Small intestine (tissue), 7 donors: ENCODE results near the gene SP3. TPM values are rescaled to one million over a fixed set of nuclear protein-coding genes. Genes with fewer than 3 reads are reported as not detected.

Experiments
- DNase-seq, 2 donors: peaks; one replicate each; pipeline versions ENCODE4 v3.0.0 to v3.0.0-alpha.2; 2013
- FAIRE-seq: peaks from 2 replicates; lab custom pipeline; 2012; peaks lifted over from hg19 to GRCh38; lab: Jason Lieb, UNC
- H3K27ac ChIP-seq, 3 donors: one replicate each; pipeline ENCODE4 v1.5.1; 2013; ENCODE audit warnings: low read length in 2 of 3, mild to moderate bottlenecking in 2 of 3, control low read depth in 1 of 3, inconsistent platforms in 1 of 3, low read depth in 1 of 3, moderate library complexity in 1 of 3
- H3K27me3 ChIP-seq, 3 donors: one replicate each; pipeline ENCODE4 v1.6.1; 2013; ENCODE audit warnings: low read length in 3 of 3, inconsistent platforms in 1 of 3; ENCODE audit not compliant: control insufficient read depth in 3 of 3, insufficient read depth in 3 of 3
- H3K36me3 ChIP-seq, 3 donors: one replicate each; pipeline ENCODE4 v1.6.1; 2013; ENCODE audit warnings: low read length in 3 of 3, inconsistent platforms in 1 of 3, low read depth in 1 of 3, mild to moderate bottlenecking in 1 of 3, moderate library complexity in 1 of 3; ENCODE audit not compliant: control insufficient read depth in 3 of 3, insufficient read depth in 2 of 3
- H3K4me1 ChIP-seq, 3 donors: one replicate each; pipeline ENCODE4 v1.6.1; 2013; ENCODE audit warnings: low read length in 2 of 3, inconsistent platforms in 1 of 3, low read depth in 1 of 3, mild to moderate bottlenecking in 1 of 3, moderate library complexity in 1 of 3; ENCODE audit not compliant: control insufficient read depth in 3 of 3, insufficient read depth in 2 of 3
- H3K4me3 ChIP-seq, 3 donors: one replicate each; pipeline ENCODE4 v1.5.1; 2013; ENCODE audit warnings: low read length in 3 of 3, control low read depth in 1 of 3, inconsistent platforms in 1 of 3, low read depth in 1 of 3, mild to moderate bottlenecking in 1 of 3, moderate library complexity in 1 of 3
- H3K9me3 ChIP-seq, 2 donors: one replicate each; pipeline ENCODE4 v1.6.1; 2013; ENCODE audit warnings: low read depth in 1 of 2, low read length in 1 of 2; ENCODE audit not compliant: control insufficient read depth in 2 of 2, insufficient read depth in 1 of 2
- WGBS, 3 donors: extraction: QIAGEN DNeasy Blood & Tissue Kit; methylation state at CpG; one replicate each; pipeline ENCODE4 v1.1.7; 2013; 5-methylcytosine and 5-hydroxymethylcytosine counted together
- polyA plus RNA-seq, 4 donors: library from polyadenylated mRNA; stranded (reverse) in 3 of 4; unstranded in 1 of 4; fragments of 200-250 nt in 3 of 4; fragments of 120-200 nt in 1 of 4; gene quantifications; one replicate each; pipeline versions ENCODE4 v1.2.1 to v1.2.3, GENCODE V29; 2013
- donor health status: healthy with polysubstance abuse.
- donor health status: control.
- donor health status: control.
- donor health status: Bipolar disorder and iron deficiency.
- donor health status: healthy.

The SP3 gene
- polyA plus RNA-seq, 4 donors: 15.0 to 79.8 (median 19.1) TPM

DNA sequence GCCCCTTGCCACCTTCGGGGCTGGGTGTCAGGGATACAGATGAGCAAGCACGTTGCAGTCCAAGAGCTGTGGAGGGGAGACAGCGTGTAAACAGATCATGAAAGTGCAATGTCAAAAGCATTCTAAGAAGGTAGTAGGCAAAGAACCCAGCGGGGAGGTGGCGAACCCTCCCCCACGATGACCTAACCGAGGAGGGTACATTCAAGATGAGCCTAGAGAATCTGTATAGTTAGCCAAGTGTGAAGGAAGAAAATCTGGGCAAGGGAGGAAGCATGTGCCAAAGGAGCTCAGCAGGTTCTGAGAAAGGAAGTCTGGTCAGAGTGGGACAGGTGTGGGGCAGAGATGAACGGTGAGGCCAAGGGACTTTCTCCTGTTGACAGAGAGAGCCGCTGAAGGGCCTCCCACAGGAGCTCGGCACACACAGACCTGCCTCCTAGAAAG is 106.9 kb downstream of the SP3 start:
- Histone ChIP-seq H3K9me3 (no peaks in the 10 kb centered on the region), H3K27me3 (no peaks in the 10 kb centered on the region), H3K4me1 (no peaks in the 10 kb centered on the region), H3K36me3 (no peaks in the 10 kb centered on the region), H3K27ac (no peak overlapping the region), H3K4me3 (no peak overlapping the region)
- FAIRE-seq (no peak), DNase-seq (peak in 1 of 2 donors; percentile 18)
- 52 to 59% (median 54%) methylated on average over 10 of the region's 10 CpGs for WGBS, 3 donors
